HepG2 (cell line): ENCODE measurements around the gene GLI3. TPM values are rescaled to one million over a fixed set of nuclear protein-coding genes. Genes with fewer than 3 reads are reported as not detected.

Experiments
- ATAC-seq: fragments of 200-7000 bp; cut with Tn5 transposase; 3 replicates; pipeline ENCODE4 v1.9.1; 2020; ENCODE audit warnings: mild to moderate bottlenecking, moderate library complexity
- BruUV-seq: library from RNA; stranded (reverse); fragments of 400-500 nt; replicated peaks from 2 replicates; lab custom pipeline; 2021; lab: Mats Ljungman, UMichigan
- CTCF ChIA-PET: fragments of 300-600 bp; formaldehyde crosslinking; extraction: SDS; loops from one replicate; lab custom pipeline; 2021; ENCODE audit warnings: low total read pairs, inconsistent platforms, low intra/inter-chr PET ratio; lab: Yijun Ruan, JAX
- POLR2A ChIA-PET: fragments of 350-600 bp; sonication (Branson Sonifier 250); formaldehyde crosslinking; loops from one replicate; lab custom pipeline; 2020; ENCODE audit warnings: antibody characterized with exemption, inconsistent platforms; lab: Yijun Ruan, JAX
- DNase-seq: peaks from one replicate; pipeline ENCODE4 v3.0.0-alpha.2; 2015; ENCODE audit warnings: low spot score
- FAIRE-seq: peaks from 3 replicates; lab custom pipeline; 2011; peaks lifted over from hg19 to GRCh38; lab: Jason Lieb, UNC
- H2AFZ ChIP-seq: one replicate; pipeline ENCODE4 v1.6.1; 2011; ENCODE audit warnings: low read length, inconsistent platforms
- H3K27ac ChIP-seq: fragments of 300-600 bp; 3 replicates; pipeline ENCODE4 v1.8.0; 2011; ENCODE audit warnings: mixed run types, mild to moderate bottlenecking, mixed read lengths, low read length, inconsistent platforms; ENCODE audit not compliant: insufficient read depth; ENCODE audit errors: extremely low read length
- H3K27me3 ChIP-seq, 2 experiments: fragments of 200-600 bp in 1 of 2; 2 replicates in 1 of 2; 3 replicates in 1 of 2; pipeline versions ENCODE4 v1.6.0 to v1.8.0; 2011; ENCODE audit warnings: low read length in 2 of 2, mild to moderate bottlenecking in 2 of 2, moderate library complexity in 2 of 2, inconsistent platforms in 1 of 2; ENCODE audit not compliant: insufficient read depth in 2 of 2, control insufficient read depth in 1 of 2
- H3K36me3 ChIP-seq, 2 experiments: fragments of 200-600 bp in 1 of 2; replicated peaks in 1 of 2; 2 replicates in 1 of 2; 3 replicates in 1 of 2; pipeline versions ENCODE4 v1.5.1 to v1.8.0; 2011; ENCODE audit warnings: low read length in 2 of 2, inconsistent platforms in 1 of 2; ENCODE audit not compliant: insufficient read depth in 2 of 2, control insufficient read depth in 1 of 2
- H3K4me1 ChIP-seq: 2 replicates; pipeline ENCODE4 v1.5.1; 2012; ENCODE audit warnings: low read length, inconsistent platforms; ENCODE audit not compliant: insufficient read depth
- H3K4me2 ChIP-seq: 2 replicates; pipeline ENCODE4 v1.6.0; 2011; ENCODE audit warnings: low read depth, low read length, inconsistent platforms
- H3K4me3 ChIP-seq, 3 experiments: fragments of 200-600 bp in 1 of 3; sonication (generic), shearing (Covaris generic) in 1 of 3; replicated peaks in 1 of 3; 2 replicates each; pipeline ENCODE4 v1.5.1; 2011 to 2016; ENCODE audit warnings: low read length in 3 of 3, inconsistent platforms in 2 of 3, low read depth in 2 of 3, mild to moderate bottlenecking in 2 of 3, control low read depth in 1 of 3, mixed read lengths in 1 of 3; ENCODE audit not compliant: insufficient read depth in 1 of 3
- H3K79me2 ChIP-seq: one replicate; pipeline ENCODE4 v1.6.1; 2011; ENCODE audit warnings: low read length, inconsistent platforms; ENCODE audit not compliant: insufficient read depth
- H3K9ac ChIP-seq: 2 replicates; pipeline ENCODE4 v1.6.0; 2011; ENCODE audit warnings: mild to moderate bottlenecking, low read depth, low read length, inconsistent platforms; ENCODE audit not compliant: insufficient read depth
- H3K9me3 ChIP-seq: 2 replicates; pipeline ENCODE4 v1.5.1; 2012; ENCODE audit warnings: mild to moderate bottlenecking, low read length
- H4K20me1 ChIP-seq: 2 replicates; pipeline ENCODE4 v1.6.0; 2011; ENCODE audit warnings: inconsistent platforms, mild to moderate bottlenecking, low read length, moderate library complexity; ENCODE audit not compliant: insufficient read depth
- CEBPB ChIP-seq: IDR thresholded peaks from 2 replicates; pipeline ENCODE4 v1.6.1; 2011; ENCODE audit warnings: low read depth, low read length, improper control_type of control experiment, borderline replicate concordance
- GPBP1L1 ChIP-seq: sonication (generic); formaldehyde crosslinking; IDR thresholded peaks from 2 replicates; pipeline ENCODE4 v1.5.0; 2020; ENCODE audit warnings: mild to moderate bottlenecking, missing genetic modification reagents
- HMGA1 ChIP-seq: sonication (generic); formaldehyde crosslinking; conservative IDR thresholded peaks from 2 replicates; pipeline ENCODE4 v1.4.0; 2020; ENCODE audit warnings: missing genetic modification reagents
- NFE2L2 ChIP-seq: fragments of 150-350 bp; IDR thresholded peaks from 2 replicates; pipeline ENCODE4 v1.6.1; 2014; ENCODE audit warnings: low read length
- SALL2 ChIP-seq: sonication (generic); formaldehyde crosslinking; IDR thresholded peaks from 2 replicates; pipeline ENCODE4 v1.8.1; 2023; ENCODE audit warnings: mild to moderate bottlenecking, missing genetic modification reagents, inconsistent platforms
- YEATS4 ChIP-seq: sonication (generic); formaldehyde crosslinking; IDR thresholded peaks from 2 replicates; pipeline ENCODE4 v1.4.0; 2020; ENCODE audit warnings: missing genetic modification reagents, borderline replicate concordance
- ZBTB42 ChIP-seq: sonication (generic); formaldehyde crosslinking; IDR thresholded peaks from 2 replicates; pipeline ENCODE4 v1.5.0; 2020; ENCODE audit warnings: mild to moderate bottlenecking, missing genetic modification reagents
- ZBTB44 ChIP-seq: sonication (generic); formaldehyde crosslinking; IDR thresholded peaks from 2 replicates; pipeline ENCODE4 v1.4.0; 2020; ENCODE audit warnings: missing genetic modification reagents
- ZKSCAN5 ChIP-seq: sonication (generic); formaldehyde crosslinking; IDR thresholded peaks from 2 replicates; pipeline ENCODE4 v1.5.1; 2020; ENCODE audit warnings: mild to moderate bottlenecking, missing genetic modification reagents
- ZNF225 ChIP-seq: sonication (generic); formaldehyde crosslinking; IDR thresholded peaks from 2 replicates; pipeline ENCODE4 v1.4.0; 2020; ENCODE audit warnings: mild to moderate bottlenecking, missing genetic modification reagents
- ZNF282 ChIP-seq: fragments of 450-650 bp; IDR thresholded peaks from 2 replicates; pipeline ENCODE4 v1.6.1; 2018; ENCODE audit not compliant: partially characterized antibody
- ZNF44 ChIP-seq: sonication (generic); formaldehyde crosslinking; IDR thresholded peaks from 2 replicates; pipeline ENCODE4 v1.5.1; 2020; ENCODE audit warnings: mild to moderate bottlenecking, missing genetic modification reagents
- ZNF713 ChIP-seq: sonication (generic); formaldehyde crosslinking; IDR thresholded peaks from 2 replicates; pipeline ENCODE4 v1.4.0; 2020; ENCODE audit warnings: mild to moderate bottlenecking, missing genetic modification reagents
- ZNF879 ChIP-seq: sonication (generic); formaldehyde crosslinking; IDR thresholded peaks from 2 replicates; pipeline ENCODE4 v1.8.1; 2023; ENCODE audit warnings: missing genetic modification reagents
- WGBS: methylation state at CpG from one replicate; pipeline ENCODE4 v1.1.6; 2017; ENCODE audit warnings: low lambda C conversion rate; 5-methylcytosine and 5-hydroxymethylcytosine counted together
- in situ Hi-C: cut with HindIII; loops from 2 replicates; pipeline ENCODE4 v1.10.0; 2017; ENCODE audit warnings: low pct_unique_long_range_greater_than_20kb; ENCODE audit not compliant: extremely low pct_ligation_motif_present
- intact Hi-C: fragments of 100-400 bp; cut with micrococcal nuclease; formaldehyde crosslinking; loops from one replicate; pipeline ENCODE4 v1.10.0; 2022; ENCODE audit not compliant: unreplicated experiment
- polyA plus RNA-seq, 8 experiments: library from polyadenylated mRNA; depleted of rRNA in 3 of 8; stranded (reverse) in 7 of 8; unstranded in 1 of 8; fragments of >200 nt; fragmentation: Illumina TruSeq in 4 of 8; extraction: Trizol in 4 of 8; gene quantifications; 2 replicates each; pipeline versions ENCODE4 v1.2.1 to v1.2.3, GENCODE V29; 2011 to 2016; ENCODE audit warnings: low read depth in 4 of 8, missing spikeins in 1 of 8, mixed read lengths in 1 of 8; ENCODE audit not compliant: insufficient read depth in 1 of 8
- total RNA-seq, 5 experiments: library from RNA; depleted of rRNA; stranded (reverse); fragments of >200 nt; fragmentation: Illumina TruSeq; extraction: Trizol; gene quantifications; 2 replicates each; pipeline ENCODE4 v1.2.3, GENCODE V29; 2016; ENCODE audit warnings: low read depth in 1 of 5
- TF ChIP-seq, protein P1 (sequence below): sonication (generic); formaldehyde crosslinking; IDR thresholded peaks from 2 replicates; pipeline ENCODE4 v1.4.0; 2020; ENCODE audit warnings: mild to moderate bottlenecking, missing genetic modification reagents

Gene GLI3
- total and polyA plus RNA-seq, 2 of the 13 experiments (the other 11 are each of a cell fraction or from before 2014, with no cell fraction given), result not detected

- TF ChIP-seq YEATS4 (CRISPR knock-in tag) (no peak), CEBPB (peak; percentile 38; the same call in 1 of the 2 replicates)
- DNase-seq (no peak), FAIRE-seq (no peak), ATAC-seq (no peak)
- H3K9ac ChIP-seq, result no peak overlapping the region
- CTCF ChIA-PET, result no interaction called here
- H3K27me3 ChIP-seq, result peaks cover 0 to under 1% of the 10 kb centered on the region in 2 experiments; a peak in 1 of 5 replicates
- intact Hi-C loops (no loop called here), in situ Hi-C loops (no loop called here)
- no peak overlapping the region for H2AFZ ChIP-seq
- no peak overlapping the region for H3K4me3 ChIP-seq
- no peaks in the 10 kb centered on the region for H3K36me3 ChIP-seq
- no TSS peak for BruUV-seq
- H3K79me2 ChIP-seq, result no peaks in the 10 kb centered on the region
- H3K4me1 ChIP-seq, result peaks cover 18% of the 10 kb centered on the region
- no peaks in the 10 kb centered on the region for H4K20me1 ChIP-seq
- POLR2A ChIA-PET, result no interaction called here
- H3K4me2 ChIP-seq, result no peak overlapping the region
- no peaks in the 10 kb centered on the region for H3K9me3 ChIP-seq
- no peak overlapping the region for H3K27ac ChIP-seq
These were observed 261.2 kb downstream of the GLI3 start for GRCh38 chr7:41975849-41976248.

- intact Hi-C loops, result no loop called here
- TF ChIP-seq ZNF879 (CRISPR knock-in tag), result no peak
- TF ChIP-seq, protein P1, sequence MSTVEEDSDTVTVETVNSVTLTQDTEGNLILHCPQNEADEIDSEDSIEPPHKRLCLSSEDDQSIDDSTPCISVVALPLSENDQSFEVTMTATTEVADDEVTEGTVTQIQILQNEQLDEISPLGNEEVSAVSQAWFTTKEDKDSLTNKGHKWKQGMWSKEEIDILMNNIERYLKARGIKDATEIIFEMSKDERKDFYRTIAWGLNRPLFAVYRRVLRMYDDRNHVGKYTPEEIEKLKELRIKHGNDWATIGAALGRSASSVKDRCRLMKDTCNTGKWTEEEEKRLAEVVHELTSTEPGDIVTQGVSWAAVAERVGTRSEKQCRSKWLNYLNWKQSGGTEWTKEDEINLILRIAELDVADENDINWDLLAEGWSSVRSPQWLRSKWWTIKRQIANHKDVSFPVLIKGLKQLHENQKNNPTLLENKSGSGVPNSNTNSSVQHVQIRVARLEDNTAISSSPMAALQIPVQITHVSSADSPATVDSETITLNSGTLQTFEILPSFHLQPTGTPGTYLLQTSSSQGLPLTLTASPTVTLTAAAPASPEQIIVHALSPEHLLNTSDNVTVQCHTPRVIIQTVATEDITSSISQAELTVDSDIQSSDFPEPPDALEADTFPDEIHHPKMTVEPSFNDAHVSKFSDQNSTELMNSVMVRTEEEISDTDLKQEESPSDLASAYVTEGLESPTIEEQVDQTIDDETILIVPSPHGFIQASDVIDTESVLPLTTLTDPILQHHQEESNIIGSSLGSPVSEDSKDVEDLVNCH (CRISPR knock-in tag), result no peak
- no peak for TF ChIP-seq ZNF713
- no peak for TF ChIP-seq ZNF225
- no peak for TF ChIP-seq ZNF282
- no peak for TF ChIP-seq ZBTB42 (CRISPR knock-in tag)
- TF ChIP-seq ZBTB44 (CRISPR knock-in tag), result no peak
- no peak for TF ChIP-seq SALL2 (CRISPR knock-in tag)
- TF ChIP-seq ZKSCAN5, result no peak
- no peak for TF ChIP-seq NFE2L2
- TF ChIP-seq ZNF44 (CRISPR knock-in tag), result no peak
- TF ChIP-seq HMGA1 (CRISPR knock-in tag), result no peak
- no peak for TF ChIP-seq GPBP1L1 (CRISPR knock-in tag)
These were observed 262.0 kb downstream of the GLI3 start for GRCh38 chr7:41974870-41975557.

More at GRCh38 chr7:41974870-41975557, 262.0 kb downstream of the GLI3 start:
- no peak overlapping the region for H3K9ac ChIP-seq
- H3K79me2 ChIP-seq, result no peaks in the 10 kb centered on the region
- BruUV-seq, result no TSS peak
- CTCF ChIA-PET, result no interaction called here
- peaks cover 18% of the 10 kb centered on the region for H3K4me1 ChIP-seq
- in situ Hi-C loops, result no loop called here
- DNase-seq (no peak), FAIRE-seq (no peak), ATAC-seq (no peak)
- no peak overlapping the region for H2AFZ ChIP-seq
- WGBS, result 11% methylated on average over 4 of the region's 4 CpGs
- no peak overlapping the region for H3K4me3 ChIP-seq
- H4K20me1 ChIP-seq, result no peaks in the 10 kb centered on the region
- no peak overlapping the region for H3K4me2 ChIP-seq
- POLR2A ChIA-PET, result no interaction called here
- no peak overlapping the region for H3K27ac ChIP-seq
- no peaks in the 10 kb centered on the region for H3K36me3 ChIP-seq
- H3K27me3 ChIP-seq, result no peaks in the 10 kb centered on the region; a peak in 1 of 5 replicates
- no peaks in the 10 kb centered on the region for H3K9me3 ChIP-seq
